Stimulated activated memory B cell treated with anti-CD40 and anti-IgM and Interleukin-4, amounts not matched to agents 10 μg/mL and 1 μg/mL and 100 μg/mL, for 72 hours (primary cell): Measurements from ENCODE around the gene SFXN3.

Experiments
- ATAC-seq: fragments of 150-1000 bp; cut with Tn5 transposase; 2 replicates; pipeline ENCODE4 v1.10.0; 2021
- H3K27ac Mint-ChIP-seq: one replicate; pipeline ENCODE4 v1.8.0; 2022; ENCODE audit warnings: mild to moderate bottlenecking, mixed read lengths
- H3K27me3 Mint-ChIP-seq: one replicate; pipeline ENCODE4 v1.8.0; 2022; ENCODE audit warnings: mixed read lengths
- H3K36me3 Mint-ChIP-seq: one replicate; pipeline ENCODE4 v1.8.0; 2022; ENCODE audit warnings: mixed read lengths
- H3K4me1 Mint-ChIP-seq: one replicate; pipeline ENCODE4 v1.8.0; 2022; ENCODE audit warnings: mixed read lengths
- H3K4me3 Mint-ChIP-seq: one replicate; pipeline ENCODE4 v1.8.0; 2022; ENCODE audit warnings: mild to moderate bottlenecking, moderate library complexity, mixed read lengths
- H3K9me3 Mint-ChIP-seq: one replicate; pipeline ENCODE4 v1.8.0; 2022; ENCODE audit warnings: mixed read lengths

SFXN3 gene

GRCh38 chr10:100997360-100998182, 33.5 kb upstream of the SFXN3 start:
- H3K27ac Mint-ChIP-seq = peak overlapping the region; percentile 76
- H3K36me3 Mint-ChIP-seq = peaks cover 19% of the 10 kb centered on the region
- H3K4me1 Mint-ChIP-seq = peaks cover 29% of the 10 kb centered on the region
- no peaks in the 10 kb centered on the region for H3K9me3 Mint-ChIP-seq
- ATAC-seq = peak; percentile 63
- H3K4me3 Mint-ChIP-seq = peak overlapping the region; percentile 80
- no peaks in the 10 kb centered on the region for H3K27me3 Mint-ChIP-seq

- no peaks in the 10 kb centered on the region for H3K27me3 Mint-ChIP-seq
- H3K4me3 Mint-ChIP-seq = peak overlapping the region; percentile 80
- H3K9me3 Mint-ChIP-seq = no peaks in the 10 kb centered on the region
- peaks cover 12% of the 10 kb centered on the region for H3K36me3 Mint-ChIP-seq
- peaks cover 29% of the 10 kb centered on the region for H3K4me1 Mint-ChIP-seq
- H3K27ac Mint-ChIP-seq = peak overlapping the region; percentile 76
- peak; percentile 56 for ATAC-seq
Measured at GRCh38 chr10:100998183-100998990, 32.6 kb upstream of the SFXN3 start.

- Mint-ChIP-seq H3K27me3 (no peaks in the 10 kb centered on the region), H3K4me1 (peaks cover 29% of the 10 kb centered on the region), H3K4me3 (peak overlapping the region; percentile 80), H3K36me3 (peaks cover 7% of the 10 kb centered on the region), H3K9me3 (no peaks in the 10 kb centered on the region), H3K27ac (peak overlapping the region; percentile 76)
- ATAC-seq = peak; percentile 77
Measured at GRCh38 chr10:100998991-100999741, 31.9 kb upstream of the SFXN3 start.

GRCh38 chr10:100999742-101000126, 31.3 kb upstream of the SFXN3 start, which contains the start of gene LZTS2:
Gene LZTS2 (plus strand): TSS chr10:100999808. CDS start chr10:101002539, 2,731 bp downstream.
- H3K9me3 Mint-ChIP-seq = no peaks in the 10 kb centered on the region

GRCh38 chr10:101000127-101000914, 30.7 kb upstream of the SFXN3 start:
- Mint-ChIP-seq H3K4me1 (peaks cover 29% of the 10 kb centered on the region), H3K4me3 (peak overlapping the region; percentile 69), H3K36me3 (no peaks in the 10 kb centered on the region), H3K27ac (peak overlapping the region; percentile 33), H3K27me3 (no peaks in the 10 kb centered on the region), H3K9me3 (no peaks in the 10 kb centered on the region)
- no peak for ATAC-seq

More at GRCh38 chr10:100999742-101000126, 31.3 kb upstream of the SFXN3 start, which contains the start of gene LZTS2:
- Mint-ChIP-seq H3K4me3 (peak within 1 kb of the TSS; percentile 80), H3K4me1 (peaks cover 29% of the 10 kb centered on the region), H3K27ac (peak within 1 kb of the TSS; percentile 76), H3K27me3 (no peaks in the 10 kb centered on the region), H3K36me3 (peaks cover 1% of the 10 kb centered on the region)
- no peak for ATAC-seq

DNA sequence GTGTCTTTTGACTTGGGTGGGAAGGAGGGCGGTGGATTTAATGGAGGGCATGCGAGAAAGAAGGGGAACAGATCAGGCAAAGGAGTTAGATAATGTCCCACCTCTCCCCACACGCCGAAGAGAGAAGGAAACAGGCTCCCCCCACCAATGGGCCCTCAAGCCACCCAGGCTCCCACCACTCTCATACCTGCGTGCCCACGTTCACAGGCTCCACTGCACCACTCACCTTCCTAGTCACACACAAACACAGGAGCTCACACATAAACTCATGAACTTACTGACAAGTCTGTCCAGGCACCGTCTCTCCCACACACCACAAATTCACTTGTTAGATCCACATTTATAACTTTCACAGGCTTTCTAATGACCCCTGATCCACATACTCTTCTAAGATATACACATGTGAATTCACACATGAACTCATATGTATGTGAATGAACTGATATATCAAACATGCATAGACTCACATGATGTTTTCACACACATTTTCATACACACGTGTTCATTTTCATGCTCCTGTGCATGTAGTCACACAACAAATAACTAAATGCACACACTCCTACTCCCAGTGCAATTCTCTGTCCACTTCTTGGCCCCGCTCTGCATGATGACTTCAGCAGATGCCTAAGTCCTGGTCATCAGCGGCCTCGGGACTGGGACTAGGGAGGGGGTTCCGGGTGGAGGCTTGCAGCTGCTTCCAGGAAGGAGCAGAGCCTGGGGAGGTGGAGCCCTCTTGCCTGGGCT, 29.9 kb upstream of the SFXN3 start:
- no peaks in the 10 kb centered on the region for H3K9me3 Mint-ChIP-seq
- no peaks in the 10 kb centered on the region for H3K27me3 Mint-ChIP-seq
- peak overlapping the region; percentile 69 for H3K4me3 Mint-ChIP-seq
- no peak for ATAC-seq
- peaks cover 29% of the 10 kb centered on the region for H3K4me1 Mint-ChIP-seq
- H3K27ac Mint-ChIP-seq = peak overlapping the region; percentile 33
- H3K36me3 Mint-ChIP-seq = no peaks in the 10 kb centered on the region

- ATAC-seq = no peak
- Mint-ChIP-seq H3K27me3 (no peaks in the 10 kb centered on the region), H3K4me3 (no peak overlapping the region), H3K9me3 (no peaks in the 10 kb centered on the region), H3K4me1 (peaks cover 23% of the 10 kb centered on the region), H3K36me3 (no peaks in the 10 kb centered on the region), H3K27ac (peak overlapping the region; percentile 33)
Measured at GRCh38 chr10:101001659-101002035, 29.4 kb upstream of the SFXN3 start.

GRCh38 chr10:101002456-101002855, 28.6 kb upstream of the SFXN3 start:
- H3K4me3 Mint-ChIP-seq = no peak overlapping the region
- ATAC-seq = no peak

DNA sequence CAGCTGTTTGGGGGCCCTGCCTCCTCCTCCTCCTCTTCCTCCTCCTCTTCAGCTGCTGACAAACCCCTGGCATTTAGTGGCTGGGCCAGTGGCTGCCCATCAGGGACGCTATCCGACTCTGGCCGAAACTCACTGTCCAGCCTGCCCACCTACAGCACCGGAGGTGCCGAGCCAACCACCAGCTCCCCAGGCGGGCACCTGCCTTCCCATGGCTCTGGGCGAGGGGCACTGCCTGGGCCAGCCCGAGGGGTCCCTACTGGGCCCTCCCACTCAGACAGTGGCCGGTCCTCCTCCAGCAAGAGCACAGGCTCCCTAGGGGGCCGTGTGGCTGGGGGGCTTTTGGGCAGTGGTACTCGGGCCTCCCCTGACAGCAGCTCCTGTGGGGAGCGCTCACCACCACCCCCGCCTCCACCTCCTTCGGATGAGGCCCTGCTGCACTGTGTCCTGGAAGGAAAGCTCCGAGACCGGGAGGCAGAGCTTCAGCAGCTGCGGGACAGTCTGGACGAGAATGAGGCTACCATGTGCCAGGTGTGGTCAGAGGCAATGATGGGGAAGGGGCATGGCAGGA, 27.3 kb upstream of the SFXN3 start:
- Mint-ChIP-seq H3K27ac (no peak overlapping the region), H3K9me3 (no peaks in the 10 kb centered on the region), H3K4me1 (peaks cover 12% of the 10 kb centered on the region), H3K4me3 (no peak overlapping the region), H3K27me3 (no peaks in the 10 kb centered on the region), H3K36me3 (no peaks in the 10 kb centered on the region)
- no peak for ATAC-seq

More at GRCh38 chr10:101002456-101002855, 28.6 kb upstream of the SFXN3 start:
- Mint-ChIP-seq H3K4me1 (peaks cover 22% of the 10 kb centered on the region), H3K9me3 (no peaks in the 10 kb centered on the region), H3K27me3 (no peaks in the 10 kb centered on the region), H3K27ac (no peak overlapping the region), H3K36me3 (no peaks in the 10 kb centered on the region)

- no peak overlapping the region for H3K27ac Mint-ChIP-seq
- H3K4me1 Mint-ChIP-seq = peaks cover 9% of the 10 kb centered on the region
- ATAC-seq = no peak
- H3K9me3 Mint-ChIP-seq = no peaks in the 10 kb centered on the region
- no peaks in the 10 kb centered on the region for H3K36me3 Mint-ChIP-seq
- no peak overlapping the region for H3K4me3 Mint-ChIP-seq
- H3K27me3 Mint-ChIP-seq = no peaks in the 10 kb centered on the region
Measured at GRCh38 chr10:101005361-101005760, 25.7 kb upstream of the SFXN3 start.

- Mint-ChIP-seq H3K27ac (no peak overlapping the region), H3K9me3 (no peaks in the 10 kb centered on the region)
Measured at GRCh38 chr10:101005869-101006567, 25.0 kb upstream of the SFXN3 start.

DNA sequence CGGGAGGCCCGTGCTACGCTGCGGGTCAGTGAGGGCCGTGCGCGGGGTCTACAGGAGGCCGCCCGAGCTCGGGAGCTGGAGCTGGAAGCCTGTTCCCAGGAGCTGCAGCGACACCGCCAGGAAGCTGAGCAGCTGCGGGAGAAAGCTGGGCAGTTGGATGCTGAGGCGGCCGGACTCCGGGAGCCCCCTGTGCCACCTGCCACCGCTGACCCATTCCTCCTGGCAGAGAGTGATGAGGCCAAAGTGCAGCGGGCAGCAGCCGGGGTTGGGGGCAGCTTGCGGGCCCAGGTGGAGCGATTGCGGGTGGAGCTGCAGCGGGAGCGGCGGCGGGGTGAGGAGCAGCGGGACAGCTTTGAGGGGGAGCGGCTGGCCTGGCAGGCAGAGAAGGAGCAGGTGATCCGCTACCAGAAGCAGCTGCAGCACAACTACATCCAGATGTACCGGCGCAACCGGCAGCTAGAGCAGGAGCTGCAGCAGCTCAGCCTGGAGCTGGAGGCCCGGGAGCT, 24.4 kb upstream of the SFXN3 start:
- Mint-ChIP-seq H3K4me1 (no peaks in the 10 kb centered on the region), H3K9me3 (no peaks in the 10 kb centered on the region), H3K27me3 (no peaks in the 10 kb centered on the region), H3K4me3 (no peak overlapping the region), H3K27ac (no peak overlapping the region), H3K36me3 (no peaks in the 10 kb centered on the region)
- ATAC-seq = no peak

More at GRCh38 chr10:101005869-101006567, 25.0 kb upstream of the SFXN3 start:
- ATAC-seq = no peak
- Mint-ChIP-seq H3K36me3 (no peaks in the 10 kb centered on the region), H3K27me3 (no peaks in the 10 kb centered on the region), H3K4me1 (peaks cover 5% of the 10 kb centered on the region), H3K4me3 (no peak overlapping the region)

GRCh38 chr10:101007099-101007711, 23.8 kb upstream of the SFXN3 start:
- Mint-ChIP-seq H3K36me3 (no peaks in the 10 kb centered on the region), H3K4me3 (no peak overlapping the region), H3K27ac (no peak overlapping the region), H3K27me3 (no peaks in the 10 kb centered on the region), H3K4me1 (no peaks in the 10 kb centered on the region), H3K9me3 (no peaks in the 10 kb centered on the region)
- ATAC-seq = no peak
